H1 (cell line): Measurements from ENCODE around the gene TCF7L1. TPM values are rescaled to one million over a fixed set of nuclear protein-coding genes. Genes with fewer than 3 reads are reported as not detected.

ENCODE experiments used
- CHD1 ChIP-seq: IDR thresholded peaks from 2 replicates; pipeline ENCODE4 v1.6.1; 2012; ENCODE audit warnings: low read depth, low read length, improper control_type of control experiment
- CREB1 ChIP-seq: IDR thresholded peaks from 2 replicates; pipeline ENCODE4 v1.6.1; 2012; ENCODE audit warnings: inconsistent platforms
- CTBP2 ChIP-seq: IDR thresholded peaks from 2 replicates; pipeline ENCODE4 v1.7.0; 2011; ENCODE audit warnings: borderline replicate concordance, mild to moderate bottlenecking, moderate library complexity, mixed read lengths, low read length; ENCODE audit not compliant: insufficient read depth, insufficient read length
- KDM4A ChIP-seq: IDR thresholded peaks from one replicate; pipeline ENCODE4 v1.7.1; 2012; ENCODE audit warnings: low read depth, mild to moderate bottlenecking, moderate library complexity, low read length, inconsistent platforms; ENCODE audit not compliant: severe bottlenecking
- MAFK ChIP-seq: IDR thresholded peaks from 2 replicates; pipeline ENCODE4 v1.6.1; 2012; ENCODE audit warnings: low read depth, mild to moderate bottlenecking, improper control_type of control experiment, low read length
- SIN3A ChIP-seq, 2 experiments: IDR thresholded peaks in 1 of 2; conservative IDR thresholded peaks in 1 of 2; 2 replicates each; pipeline ENCODE4 v1.6.1; 2011 to 2012; ENCODE audit warnings: low read length in 2 of 2, improper control_type of control experiment in 1 of 2, low read depth in 1 of 2, mild to moderate bottlenecking in 1 of 2
- SIRT6 ChIP-seq: IDR thresholded peaks from one replicate; pipeline ENCODE4 v1.7.1; 2012; ENCODE audit warnings: low read length, inconsistent platforms
- SIX5 ChIP-seq: IDR thresholded peaks from 2 replicates; pipeline ENCODE4 v1.6.1; 2011; ENCODE audit warnings: mild to moderate bottlenecking, low read depth, low read length
- SRF ChIP-seq: IDR thresholded peaks from 2 replicates; pipeline ENCODE4 v1.6.1; 2011; ENCODE audit warnings: mild to moderate bottlenecking, low read depth, low read length, moderate library complexity
- SUZ12 ChIP-seq: fragments of 200-600 bp; sonication (generic); IDR thresholded peaks from 2 replicates; pipeline ENCODE4 v1.6.1; 2012; ENCODE audit warnings: mild to moderate bottlenecking, inconsistent platforms, low read length, moderate library complexity, mixed read lengths
- TAF7 ChIP-seq: optimal IDR thresholded peaks from 2 replicates; pipeline ENCODE3; 2011; ENCODE audit warnings: low read depth, mild to moderate bottlenecking, inconsistent platforms, low read length, moderate library complexity, borderline replicate concordance
- polyA plus RNA-seq, 7 experiments: library from polyadenylated mRNA; depleted of rRNA in 3 of 7; stranded (reverse) in 5 of 7; unstranded in 2 of 7; fragments of >200 nt in 5 of 7; fragments of 200-250 nt in 2 of 7; gene quantifications; 1 replicate in 5 of 7; 2 replicates in 1 of 7; 4 replicates in 1 of 7; pipeline versions ENCODE4 v1.2.1 to v1.2.3, GENCODE V29; 2011 to 2013; ENCODE audit warnings: missing spikeins in 2 of 7, mixed read lengths in 2 of 7
- total RNA-seq: library from RNA; stranded (reverse); fragmentation: NEBNext Ultra II Directional; extraction: Animal tissue kit (Norgen Biotek cat#: 25700); gene quantifications from 2 replicates; pipeline ENCODE4 v1.2.1, GENCODE V29; 2021
- TF ChIP-seq, protein P1 (sequence below): fragments of 300-600 bp; sonication (generic); IDR thresholded peaks from 2 replicates; pipeline ENCODE4 v1.7.1; 2012; ENCODE audit warnings: low read length, moderate library complexity, mild to moderate bottlenecking, inconsistent platforms; ENCODE audit not compliant: insufficient replicate concordance

TCF7L1 gene
- total and polyA plus RNA-seq, 2 of the 8 experiments (the other 6 are each of a cell fraction or from before 2014, with no cell fraction given), result 27.5 to 108 TPM

DNA sequence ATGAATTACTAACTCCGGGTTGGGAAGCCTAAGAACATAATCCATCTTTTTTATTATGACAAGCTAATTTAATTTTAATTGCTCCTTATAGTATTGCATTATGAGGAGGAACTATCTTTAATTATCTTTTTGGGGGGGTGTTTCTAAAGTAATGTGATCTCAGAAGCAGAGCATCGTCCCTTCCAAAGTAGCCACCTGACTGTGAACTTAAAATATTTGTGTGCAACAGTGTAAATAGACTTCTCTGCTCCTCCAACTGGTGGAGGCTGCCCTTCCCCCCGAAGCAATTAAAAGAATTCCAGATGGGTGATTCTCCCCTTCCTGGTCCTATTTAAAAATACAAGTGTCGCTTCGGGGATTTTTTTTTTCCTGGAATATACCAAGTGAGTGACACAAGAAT, 55.7 kb downstream of the TCF7L1 start (continued):
- TF ChIP-seq, protein P1, sequence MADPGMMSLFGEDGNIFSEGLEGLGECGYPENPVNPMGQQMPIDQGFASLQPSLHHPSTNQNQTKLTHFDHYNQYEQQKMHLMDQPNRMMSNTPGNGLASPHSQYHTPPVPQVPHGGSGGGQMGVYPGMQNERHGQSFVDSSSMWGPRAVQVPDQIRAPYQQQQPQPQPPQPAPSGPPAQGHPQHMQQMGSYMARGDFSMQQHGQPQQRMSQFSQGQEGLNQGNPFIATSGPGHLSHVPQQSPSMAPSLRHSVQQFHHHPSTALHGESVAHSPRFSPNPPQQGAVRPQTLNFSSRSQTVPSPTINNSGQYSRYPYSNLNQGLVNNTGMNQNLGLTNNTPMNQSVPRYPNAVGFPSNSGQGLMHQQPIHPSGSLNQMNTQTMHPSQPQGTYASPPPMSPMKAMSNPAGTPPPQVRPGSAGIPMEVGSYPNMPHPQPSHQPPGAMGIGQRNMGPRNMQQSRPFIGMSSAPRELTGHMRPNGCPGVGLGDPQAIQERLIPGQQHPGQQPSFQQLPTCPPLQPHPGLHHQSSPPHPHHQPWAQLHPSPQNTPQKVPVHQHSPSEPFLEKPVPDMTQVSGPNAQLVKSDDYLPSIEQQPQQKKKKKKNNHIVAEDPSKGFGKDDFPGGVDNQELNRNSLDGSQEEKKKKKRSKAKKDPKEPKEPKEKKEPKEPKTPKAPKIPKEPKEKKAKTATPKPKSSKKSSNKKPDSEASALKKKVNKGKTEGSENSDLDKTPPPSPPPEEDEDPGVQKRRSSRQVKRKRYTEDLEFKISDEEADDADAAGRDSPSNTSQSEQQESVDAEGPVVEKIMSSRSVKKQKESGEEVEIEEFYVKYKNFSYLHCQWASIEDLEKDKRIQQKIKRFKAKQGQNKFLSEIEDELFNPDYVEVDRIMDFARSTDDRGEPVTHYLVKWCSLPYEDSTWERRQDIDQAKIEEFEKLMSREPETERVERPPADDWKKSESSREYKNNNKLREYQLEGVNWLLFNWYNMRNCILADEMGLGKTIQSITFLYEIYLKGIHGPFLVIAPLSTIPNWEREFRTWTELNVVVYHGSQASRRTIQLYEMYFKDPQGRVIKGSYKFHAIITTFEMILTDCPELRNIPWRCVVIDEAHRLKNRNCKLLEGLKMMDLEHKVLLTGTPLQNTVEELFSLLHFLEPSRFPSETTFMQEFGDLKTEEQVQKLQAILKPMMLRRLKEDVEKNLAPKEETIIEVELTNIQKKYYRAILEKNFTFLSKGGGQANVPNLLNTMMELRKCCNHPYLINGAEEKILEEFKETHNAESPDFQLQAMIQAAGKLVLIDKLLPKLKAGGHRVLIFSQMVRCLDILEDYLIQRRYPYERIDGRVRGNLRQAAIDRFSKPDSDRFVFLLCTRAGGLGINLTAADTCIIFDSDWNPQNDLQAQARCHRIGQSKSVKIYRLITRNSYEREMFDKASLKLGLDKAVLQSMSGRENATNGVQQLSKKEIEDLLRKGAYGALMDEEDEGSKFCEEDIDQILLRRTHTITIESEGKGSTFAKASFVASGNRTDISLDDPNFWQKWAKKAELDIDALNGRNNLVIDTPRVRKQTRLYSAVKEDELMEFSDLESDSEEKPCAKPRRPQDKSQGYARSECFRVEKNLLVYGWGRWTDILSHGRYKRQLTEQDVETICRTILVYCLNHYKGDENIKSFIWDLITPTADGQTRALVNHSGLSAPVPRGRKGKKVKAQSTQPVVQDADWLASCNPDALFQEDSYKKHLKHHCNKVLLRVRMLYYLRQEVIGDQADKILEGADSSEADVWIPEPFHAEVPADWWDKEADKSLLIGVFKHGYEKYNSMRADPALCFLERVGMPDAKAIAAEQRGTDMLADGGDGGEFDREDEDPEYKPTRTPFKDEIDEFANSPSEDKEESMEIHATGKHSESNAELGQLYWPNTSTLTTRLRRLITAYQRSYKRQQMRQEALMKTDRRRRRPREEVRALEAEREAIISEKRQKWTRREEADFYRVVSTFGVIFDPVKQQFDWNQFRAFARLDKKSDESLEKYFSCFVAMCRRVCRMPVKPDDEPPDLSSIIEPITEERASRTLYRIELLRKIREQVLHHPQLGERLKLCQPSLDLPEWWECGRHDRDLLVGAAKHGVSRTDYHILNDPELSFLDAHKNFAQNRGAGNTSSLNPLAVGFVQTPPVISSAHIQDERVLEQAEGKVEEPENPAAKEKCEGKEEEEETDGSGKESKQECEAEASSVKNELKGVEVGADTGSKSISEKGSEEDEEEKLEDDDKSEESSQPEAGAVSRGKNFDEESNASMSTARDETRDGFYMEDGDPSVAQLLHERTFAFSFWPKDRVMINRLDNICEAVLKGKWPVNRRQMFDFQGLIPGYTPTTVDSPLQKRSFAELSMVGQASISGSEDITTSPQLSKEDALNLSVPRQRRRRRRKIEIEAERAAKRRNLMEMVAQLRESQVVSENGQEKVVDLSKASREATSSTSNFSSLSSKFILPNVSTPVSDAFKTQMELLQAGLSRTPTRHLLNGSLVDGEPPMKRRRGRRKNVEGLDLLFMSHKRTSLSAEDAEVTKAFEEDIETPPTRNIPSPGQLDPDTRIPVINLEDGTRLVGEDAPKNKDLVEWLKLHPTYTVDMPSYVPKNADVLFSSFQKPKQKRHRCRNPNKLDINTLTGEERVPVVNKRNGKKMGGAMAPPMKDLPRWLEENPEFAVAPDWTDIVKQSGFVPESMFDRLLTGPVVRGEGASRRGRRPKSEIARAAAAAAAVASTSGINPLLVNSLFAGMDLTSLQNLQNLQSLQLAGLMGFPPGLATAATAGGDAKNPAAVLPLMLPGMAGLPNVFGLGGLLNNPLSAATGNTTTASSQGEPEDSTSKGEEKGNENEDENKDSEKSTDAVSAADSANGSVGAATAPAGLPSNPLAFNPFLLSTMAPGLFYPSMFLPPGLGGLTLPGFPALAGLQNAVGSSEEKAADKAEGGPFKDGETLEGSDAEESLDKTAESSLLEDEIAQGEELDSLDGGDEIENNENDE, result no peak
- TF ChIP-seq SIX5 (no peak), CTBP2 (no peak), SUZ12 (no peak), TAF7 (no peak), MAFK (no peak), SIN3A (conservative IDR thresholded peaks at IDR 0.05 in 1 of 2, IDR thresholded peaks at IDR 0.05 in 1 of 2; ENCODE audit: low read depth in 1 of 2, low read length in 2 of 2) (no peak), KDM4A (no peak), CREB1 (no peak), SIRT6 (no peak), CHD1 (no peak), SRF (no peak)
